SU-DHL-6 (cell line): ENCODE data around the gene ACVR2A.

Source experiments
- EZH2phosphoT487 ChIP-seq: fragments of 200-600 bp; sonication (generic), shearing (Covaris generic); conservative IDR thresholded peaks from 2 replicates; pipeline ENCODE4 v1.6.1; 2018; ENCODE audit warnings: mild to moderate bottlenecking, antibody characterized with exemption, low read length, moderate library complexity, mixed read lengths
- TF ChIP-seq, protein P1 (sequence below): fragments of 200-600 bp; sonication (generic); IDR thresholded peaks from one replicate; pipeline ENCODE4 v1.5.1; 2017; ENCODE audit warnings: antibody characterized with exemption, mild to moderate bottlenecking, low read length, moderate library complexity; ENCODE audit not compliant: insufficient read depth, poor library complexity, severe bottlenecking

DNA sequence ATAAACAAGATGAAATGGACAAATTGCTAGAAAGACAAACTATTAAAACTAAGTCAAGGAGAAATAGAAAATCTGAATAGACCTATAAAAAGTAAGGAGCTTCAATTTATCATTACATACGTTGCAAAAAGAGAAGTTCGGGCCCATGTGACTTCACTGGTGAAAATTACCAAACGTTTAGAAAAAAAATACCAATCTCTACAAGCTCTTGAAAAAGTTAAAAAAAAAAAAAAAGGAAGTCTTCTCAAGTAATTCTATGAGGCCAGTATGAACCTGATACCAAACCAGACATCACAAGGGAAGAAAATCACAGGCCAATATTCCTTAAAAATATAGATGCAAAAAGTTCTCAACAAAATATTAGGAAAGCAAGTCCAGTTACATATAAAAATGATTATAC is 20.2 kb upstream of the ACVR2A start:
- TF ChIP-seq, protein P1, sequence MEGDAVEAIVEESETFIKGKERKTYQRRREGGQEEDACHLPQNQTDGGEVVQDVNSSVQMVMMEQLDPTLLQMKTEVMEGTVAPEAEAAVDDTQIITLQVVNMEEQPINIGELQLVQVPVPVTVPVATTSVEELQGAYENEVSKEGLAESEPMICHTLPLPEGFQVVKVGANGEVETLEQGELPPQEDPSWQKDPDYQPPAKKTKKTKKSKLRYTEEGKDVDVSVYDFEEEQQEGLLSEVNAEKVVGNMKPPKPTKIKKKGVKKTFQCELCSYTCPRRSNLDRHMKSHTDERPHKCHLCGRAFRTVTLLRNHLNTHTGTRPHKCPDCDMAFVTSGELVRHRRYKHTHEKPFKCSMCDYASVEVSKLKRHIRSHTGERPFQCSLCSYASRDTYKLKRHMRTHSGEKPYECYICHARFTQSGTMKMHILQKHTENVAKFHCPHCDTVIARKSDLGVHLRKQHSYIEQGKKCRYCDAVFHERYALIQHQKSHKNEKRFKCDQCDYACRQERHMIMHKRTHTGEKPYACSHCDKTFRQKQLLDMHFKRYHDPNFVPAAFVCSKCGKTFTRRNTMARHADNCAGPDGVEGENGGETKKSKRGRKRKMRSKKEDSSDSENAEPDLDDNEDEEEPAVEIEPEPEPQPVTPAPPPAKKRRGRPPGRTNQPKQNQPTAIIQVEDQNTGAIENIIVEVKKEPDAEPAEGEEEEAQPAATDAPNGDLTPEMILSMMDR: no peak
- no peak for TF ChIP-seq EZH2phosphoT487
